Left ventricle myocardium superior (tissue), 1 donor: ENCODE data around the gene MRM1. TPM values are rescaled to one million over a fixed set of nuclear protein-coding genes. Genes with fewer than 3 reads are reported as not detected.
A peak's percentile ranks its signal among the peaks of the same experiment; 100 is the strongest.

Experiments used
- ATAC-seq: fragments of 200-7000 bp; cut with Tn5 transposase; one replicate; pipeline ENCODE4 v1.9.1; 2020; ENCODE audit warnings: mild to moderate bottlenecking, moderate library complexity
- DNase-seq: peaks from one replicate; pipeline ENCODE4 v3.0.0-alpha.2; 2020
- intact Hi-C: fragments of 100-400 bp; cut with micrococcal nuclease; formaldehyde crosslinking; loops from one replicate; pipeline ENCODE4 v1.11.0; 2022
- total RNA-seq: library from RNA; stranded (reverse); fragmentation: NEBNext Ultra II Directional; extraction: Animal tissue kit (Norgen Biotek cat#: 25700); gene quantifications from one replicate; pipeline ENCODE4 v1.2.1, GENCODE V29; 2021
- donor health status: DM: no; HTN: yes; CAD: no; lungs with severe emphysema.

MRM1 gene
- total RNA-seq, 1 donor from 2014 or later: 9.2 TPM

DNA sequence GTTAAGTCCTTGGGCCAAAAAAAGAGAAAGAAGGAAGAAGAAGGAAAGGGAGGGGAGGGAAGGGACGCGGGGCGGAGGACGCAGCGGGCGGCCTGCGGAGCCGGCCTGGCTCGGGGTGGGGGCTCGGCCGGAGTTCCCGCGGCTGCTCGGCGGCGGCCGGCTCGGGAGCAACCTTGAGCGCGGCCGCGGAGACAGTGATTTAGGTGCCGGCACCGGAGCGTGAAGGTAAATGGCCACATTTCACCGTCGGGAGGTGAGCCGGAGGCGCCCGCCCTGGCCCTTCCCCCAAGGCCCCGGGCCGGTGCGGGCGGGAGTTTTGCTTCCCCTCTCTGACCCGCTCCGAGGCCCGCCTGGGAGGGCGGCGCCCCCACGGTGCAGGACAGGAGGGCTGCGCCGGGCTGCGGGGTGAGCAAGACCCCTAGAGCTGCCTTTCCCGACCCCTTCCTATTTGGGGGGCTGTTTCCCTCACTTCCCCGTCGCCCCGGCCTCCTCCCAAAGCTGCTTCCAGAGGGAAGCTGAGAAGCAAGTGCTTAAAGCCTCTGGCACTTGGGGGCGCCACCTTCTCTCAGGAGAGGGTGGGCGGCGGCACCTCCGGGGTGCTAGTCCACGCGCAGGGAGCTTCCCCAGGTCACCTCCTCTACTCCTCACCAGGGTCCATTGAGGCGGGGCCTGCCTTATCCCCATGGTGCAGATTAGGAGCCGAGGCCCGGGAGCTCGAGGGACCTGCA lies 56.5 kb downstream of the MRM1 start:
- ATAC-seq (peak; percentile 43), DNase-seq (no peak)
- intact Hi-C loops: no loop called here

Other genes starting within 250 kb of the MRM1 start
- not detected for gene TBC1D3H, start 213.1 kb upstream of the MRM1 start, total RNA-seq
- 22.1 TPM for gene ZNHIT3, start 114.9 kb upstream of the MRM1 start, total RNA-seq
- 20.0 TPM for gene MYO19, start 66.7 kb upstream of the MRM1 start, total RNA-seq
- 3.5 TPM for gene PIGW, start 66.6 kb upstream of the MRM1 start, total RNA-seq
- 41.8 TPM for gene GGNBP2, start 56.7 kb upstream of the MRM1 start, total RNA-seq
- gene DHRS11, start 9.7 kb upstream of the MRM1 start, total RNA-seq: 13.5 TPM